Activated CD4-positive, alpha-beta T cell treated with anti-CD3 and anti-CD28 coated beads, Interleukin-2, Interleukin-6, amounts not matched to agents 100 ng/mL and 50 ng/mL, durations not matched to agents 16 hours and 8 hours (primary cell): ENCODE results near the gene TMEM271.
"Not testable (repeated sequence)": the region's sequence is repeated elsewhere in the genome, so short reads cannot be mapped to it uniquely, and the experiment has no call there.

ENCODE experiments used
- DNase-seq: peaks from one replicate; pipeline ENCODE4 v3.0.0-alpha.2; 2020

Gene TMEM271

GRCh38 chr4:578451-579443 lies 2.7 kb upstream of the TMEM271 start:
- DNase-seq = no peak

- peak; percentile 34 for DNase-seq
These were observed 1.7 kb upstream of the TMEM271 start for GRCh38 chr4:577499-578450.

GRCh38 chr4:576991-577498 lies 950 bp upstream of the TMEM271 start:
- DNase-seq = no peak

GRCh38 chr4:575281-576141 lies 584 bp downstream of the TMEM271 start:
- no peak for DNase-seq

- DNase-seq = no peak
These were observed 1.5 kb downstream of the TMEM271 start for GRCh38 chr4:574346-575161.

- DNase-seq = no peak
These were observed 2.8 kb downstream of the TMEM271 start for GRCh38 chr4:573122-573892.

GRCh38 chr4:572594-572993 lies 3.5 kb downstream of the TMEM271 start:
- DNase-seq = no peak

- no peak for DNase-seq
These were observed 4.1 kb downstream of the TMEM271 start for GRCh38 chr4:571838-572572.

GRCh38 chr4:570754-571153 lies 5.3 kb downstream of the TMEM271 start:
- DNase-seq = no peak

GRCh38 chr4:569958-570667 lies 6.0 kb downstream of the TMEM271 start:
- DNase-seq = no peak

- no peak for DNase-seq
These were observed 7.1 kb downstream of the TMEM271 start for GRCh38 chr4:568962-569361.

GRCh38 chr4:568351-568652 lies 7.8 kb downstream of the TMEM271 start:
- no peak for DNase-seq

- DNase-seq = no peak
These were observed 8.4 kb downstream of the TMEM271 start for GRCh38 chr4:567457-568350.

GRCh38 chr4:566508-567295 lies 9.4 kb downstream of the TMEM271 start:
- DNase-seq = no peak

- DNase-seq = no peak
These were observed 10.1 kb downstream of the TMEM271 start for GRCh38 chr4:566035-566434.

- not testable (repeated sequence) for DNase-seq
These were observed 10.5 kb downstream of the TMEM271 start for GRCh38 chr4:565614-566013.

GRCh38 chr4:562458-562857 lies 13.6 kb downstream of the TMEM271 start:
- DNase-seq = not testable (repeated sequence)
